ENCODE measurements around the gene UFSP1.
"Not testable (repeated sequence)": the region's sequence is repeated elsewhere in the genome, so short reads cannot be mapped to it uniquely, and the experiment has no call there.

UFSP1 gene

GRCh38 chr7:100888988-100889750, at the start of gene UFSP1:
TSS of gene UFSP1 (minus strand) at chr7:100889715. CDS start at chr7:100889271, 444 bp downstream.
- DNase-seq (ENCODE audit: low read depth): no peak

DNA sequence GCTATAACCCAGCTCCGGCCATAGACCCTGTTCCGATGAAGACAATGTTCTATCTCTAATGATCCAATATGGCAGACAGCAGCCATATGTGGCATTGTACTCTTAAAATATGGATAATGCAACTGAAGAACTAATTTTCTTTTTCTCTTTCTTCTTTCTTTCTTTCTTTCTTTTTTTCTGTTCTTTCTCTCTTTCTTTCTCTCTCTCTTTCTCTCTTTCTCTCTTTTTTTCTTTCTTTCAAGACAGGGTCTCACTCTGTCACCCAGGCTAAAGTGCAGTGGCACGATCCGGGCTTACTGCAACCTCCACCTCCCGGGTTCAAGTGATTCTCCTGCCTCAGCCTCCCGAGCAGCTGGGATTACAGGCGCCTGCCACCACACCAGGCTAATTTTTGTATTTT, 46.7 kb upstream of the UFSP1 start:
- not testable (repeated sequence) for DNase-seq (ENCODE audit: low read depth)

GRCh38 chr7:100935381-100935780, 45.9 kb upstream of the UFSP1 start:
- DNase-seq (ENCODE audit: low read depth): not testable (repeated sequence)

GRCh38 chr7:100933734-100934133, 44.2 kb upstream of the UFSP1 start:
- DNase-seq (ENCODE audit: low read depth): no peak

DNA sequence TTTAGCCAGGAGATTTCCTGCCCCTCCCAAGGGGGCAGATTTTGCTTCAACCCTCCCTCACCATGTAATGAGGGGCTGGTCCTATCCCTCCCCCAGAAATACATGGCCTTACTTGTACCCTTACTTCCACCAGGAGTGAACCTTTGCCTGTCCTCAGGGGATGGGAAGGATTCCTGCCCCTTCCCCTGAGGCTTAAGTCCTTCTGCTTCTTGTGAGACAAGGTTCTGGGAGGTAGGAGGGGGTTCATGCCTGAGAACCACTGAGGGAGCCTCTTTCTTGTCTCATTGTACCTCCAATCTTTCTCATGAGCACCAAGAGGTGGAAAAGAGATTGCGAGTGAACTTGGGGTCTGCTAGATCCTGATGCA, 40.3 kb upstream of the UFSP1 start:
- no peak for DNase-seq (ENCODE audit: low read depth)

- DNase-seq (ENCODE audit: low read depth): not testable (repeated sequence)
Measured at GRCh38 chr7:100923616-100924015, 34.1 kb upstream of the UFSP1 start.

- DNase-seq (ENCODE audit: low read depth): no peak
Measured at GRCh38 chr7:100921039-100921438, 31.5 kb upstream of the UFSP1 start.

- DNase-seq (ENCODE audit: low read depth): not testable (repeated sequence)
Measured at GRCh38 chr7:100919779-100920437, 30.4 kb upstream of the UFSP1 start.

DNA sequence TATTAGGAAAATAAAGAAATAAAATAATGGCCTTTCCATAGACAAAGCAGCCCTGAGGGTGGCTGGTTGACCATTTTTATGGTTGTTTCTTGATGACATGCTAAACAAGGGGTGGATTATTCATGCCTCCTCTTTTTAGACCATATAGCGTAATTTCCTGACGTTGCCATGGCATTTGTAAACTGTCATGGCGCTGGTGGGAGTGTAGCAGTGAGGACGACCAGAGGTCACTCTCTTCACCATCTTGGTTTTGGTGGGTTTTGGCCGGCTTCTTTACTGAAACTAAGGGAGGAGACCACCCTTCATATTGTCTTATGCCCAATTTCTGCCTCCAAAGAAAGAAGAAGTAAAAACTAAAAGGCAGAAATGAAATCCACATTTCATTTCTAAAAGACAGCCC, 29.8 kb upstream of the UFSP1 start:
- not testable (repeated sequence) for DNase-seq (ENCODE audit: low read depth)

- DNase-seq (ENCODE audit: low read depth): no peak
Measured at GRCh38 chr7:100914879-100915447, 25.4 kb upstream of the UFSP1 start.

GRCh38 chr7:100914208-100914878, 24.8 kb upstream of the UFSP1 start:
- no peak for DNase-seq (ENCODE audit: low read depth)

- DNase-seq (ENCODE audit: low read depth): no peak
Measured at GRCh38 chr7:100911484-100911883, 22.0 kb upstream of the UFSP1 start.

DNA sequence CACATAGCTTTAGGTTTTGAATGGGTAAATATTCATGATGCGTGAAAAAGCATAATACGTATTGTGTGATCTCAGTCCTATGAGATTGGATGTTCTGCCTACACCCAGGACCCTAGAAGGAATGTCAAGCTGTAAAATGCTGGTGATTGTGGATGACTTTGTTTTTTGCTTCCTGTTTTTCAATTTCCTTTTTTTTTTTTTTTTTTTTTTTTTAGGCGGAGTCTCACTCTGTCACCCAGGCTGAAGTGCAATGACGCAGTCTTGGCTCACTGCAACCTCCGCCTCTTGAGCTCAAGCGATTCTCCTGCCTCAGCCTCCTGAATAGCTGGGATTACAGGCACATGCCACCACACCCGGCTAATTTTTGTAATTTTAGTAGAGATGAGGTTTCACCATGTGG, 20.9 kb upstream of the UFSP1 start:
- DNase-seq (ENCODE audit: low read depth): not testable (repeated sequence)

- DNase-seq (ENCODE audit: low read depth): no peak
Measured at GRCh38 chr7:100908512-100908911, 19.0 kb upstream of the UFSP1 start.

- DNase-seq (ENCODE audit: low read depth): no peak
Measured at GRCh38 chr7:100902638-100903037, 13.1 kb upstream of the UFSP1 start.

- no peak for DNase-seq (ENCODE audit: low read depth)
Measured at GRCh38 chr7:100901921-100902332, 12.4 kb upstream of the UFSP1 start.

DNA sequence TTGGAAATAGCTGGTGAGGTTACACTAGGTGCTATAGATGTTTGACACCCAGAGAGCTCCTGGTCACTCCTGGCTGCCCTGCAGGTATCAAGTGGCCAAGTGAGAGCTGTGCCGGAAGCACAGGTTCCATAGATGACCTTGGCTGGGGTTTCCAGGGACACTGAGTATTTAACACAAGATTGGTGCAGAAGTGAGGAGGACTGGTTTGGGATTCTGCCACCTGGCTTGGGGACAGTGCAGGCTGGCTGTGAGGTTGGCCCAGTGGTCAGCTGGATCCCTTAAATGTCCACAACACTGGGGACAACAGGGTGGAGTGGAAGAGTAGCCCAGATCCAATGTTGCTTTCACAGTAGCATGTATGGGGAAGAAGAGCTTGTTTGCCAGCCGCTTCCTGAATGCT, 11.5 kb upstream of the UFSP1 start:
- no peak for DNase-seq (ENCODE audit: low read depth)

GRCh38 chr7:100899432-100899831, 9.9 kb upstream of the UFSP1 start:
- DNase-seq (ENCODE audit: low read depth): no peak

GRCh38 chr7:100897772-100898454, 8.4 kb upstream of the UFSP1 start:
- no peak for DNase-seq (ENCODE audit: low read depth)

DNA sequence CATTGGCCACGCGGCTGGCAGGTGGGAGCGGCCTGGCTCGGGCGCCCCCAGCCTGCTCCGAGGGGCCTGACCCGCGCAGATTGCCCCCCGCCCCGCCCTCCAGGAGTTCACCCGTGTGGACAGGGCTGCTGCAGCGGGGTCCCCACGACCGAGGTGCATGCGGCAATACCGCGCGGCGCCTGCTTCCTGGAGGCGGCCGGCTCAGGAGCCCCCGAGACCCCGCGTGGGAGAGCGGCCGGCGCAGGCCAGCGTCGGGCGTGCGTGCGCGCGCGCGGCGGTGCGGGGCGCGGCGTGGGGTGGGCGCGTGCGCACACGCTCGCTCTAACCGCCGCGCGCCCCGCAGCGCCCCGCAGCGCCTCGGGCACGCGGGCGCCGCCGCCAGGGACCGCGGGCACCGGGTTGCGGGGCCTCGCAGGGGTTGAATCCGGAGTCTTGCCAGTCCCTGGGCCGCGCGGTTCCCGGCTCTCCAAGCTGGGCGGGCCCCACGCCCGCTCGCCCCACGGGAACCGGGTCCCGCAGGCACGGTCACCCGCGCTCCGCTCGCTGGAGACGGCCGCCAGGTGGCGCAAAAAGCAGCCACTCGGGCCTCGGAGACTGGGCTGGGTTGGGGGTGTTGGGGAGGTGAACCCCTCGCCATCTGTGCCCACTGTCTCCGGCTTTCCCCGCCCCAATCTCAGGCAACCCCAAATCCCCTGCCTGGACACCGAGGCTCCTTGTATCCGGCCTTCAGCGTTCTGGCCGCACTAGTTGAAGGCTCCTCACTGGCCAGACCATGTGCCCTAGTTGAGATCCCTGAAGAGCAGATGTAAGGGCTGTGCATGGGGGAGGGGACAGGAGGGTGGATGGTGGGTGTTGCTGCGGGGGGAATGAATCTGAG, 7.5 kb upstream of the UFSP1 start:
- no peak for DNase-seq (ENCODE audit: low read depth)
